ENCODE data around the gene OPA1.

GRCh38 chr3:193744822-193745684 is 152.0 kb downstream of the OPA1 start:
- TF ChIP-seq CTCF (IDR thresholded peaks at IDR 0.05): no peak
- no peak for TF ChIP-seq POLR2A (IDR thresholded peaks at IDR 0.05)

Measured in esophagus squamous epithelium (tissue), 4 donors.